ENCODE results near the gene MYH7B. TPM values are rescaled to one million over a fixed set of nuclear protein-coding genes. Genes with fewer than 3 reads are reported as not detected.

MYH7B gene
- total RNA-seq, 1 donor from 2014 or later = 253 TPM

- H3K27ac ChIP-seq (replicated peaks) = peak overlapping the region; percentile 62
- H3K4me3 ChIP-seq = no peak overlapping the region
- intact Hi-C loops (cut with micrococcal nuclease) = no loop called here
- no peaks in the 10 kb centered on the region for H3K27me3 ChIP-seq (ENCODE audit: low read depth)
- peaks cover 100% of the 10 kb centered on the region for H3K36me3 ChIP-seq
- no peak for TF ChIP-seq CTCF (IDR thresholded peaks at IDR 0.05; ENCODE audit: borderline replicate concordance)
- H3K9me3 ChIP-seq (replicated peaks) = no peaks in the 10 kb centered on the region
- peaks cover 38% of the 10 kb centered on the region for H3K4me1 ChIP-seq
- DNase-seq = peak; percentile 10
Observed at GRCh38 chr20:35004051-35004725, 48.5 kb downstream of the MYH7B start.

- H3K36me3 ChIP-seq = peaks cover 100% of the 10 kb centered on the region
- H3K27ac ChIP-seq (replicated peaks) = peak overlapping the region; percentile 9
- no peak for TF ChIP-seq CTCF (IDR thresholded peaks at IDR 0.05; ENCODE audit: borderline replicate concordance)
- H3K4me3 ChIP-seq = no peak overlapping the region
- H3K4me1 ChIP-seq = peaks cover 36% of the 10 kb centered on the region
- no peaks in the 10 kb centered on the region for H3K9me3 ChIP-seq (replicated peaks)
- H3K27me3 ChIP-seq (ENCODE audit: low read depth) = no peaks in the 10 kb centered on the region
- DNase-seq = no peak
- intact Hi-C loops (cut with micrococcal nuclease) = no loop called here
Observed at GRCh38 chr20:35004749-35005462, 49.2 kb downstream of the MYH7B start.

Small RNAs within 50 kb of the gene (microRNA-seq; reads per million reads assigned to microRNA genes)
- gene MIR499A = not detected
- not detected for gene MIR499B

Other genes with a start within 250 kb of the MYH7B start
- gene NCOA6, start 130.2 kb upstream of the MYH7B start, total RNA-seq = 14.0 TPM
- gene GGT7, start 83.0 kb upstream of the MYH7B start, total RNA-seq = 21.6 TPM
- 101 TPM for gene ACSS2, start 79.3 kb upstream of the MYH7B start, total RNA-seq
- gene GSS, start 62 bp upstream of the MYH7B start, total RNA-seq = 17.2 TPM
- gene TRPC4AP, start 136.9 kb downstream of the MYH7B start, total RNA-seq = 30.7 TPM
- gene EDEM2, start 191.5 kb downstream of the MYH7B start, total RNA-seq = 10.4 TPM
- gene PROCR, start 216.2 kb downstream of the MYH7B start, total RNA-seq = 9.8 TPM